ENCODE results near the gene DGAT2L6. TPM values are rescaled to one million over a fixed set of nuclear protein-coding genes. Genes with fewer than 3 reads are reported as not detected.

Gene DGAT2L6
- total RNA-seq (2022; extraction: Qiagen RNA extraction; ENCODE audit: low read depth): not detected in 5 replicates

GRCh38 chrX:70176938-70177533, at the start of gene DGAT2L6:
Gene DGAT2L6 (plus strand): TSS chrX:70177483. CDS start chrX:70177583, 100 bp downstream.

GRCh38 chrX:70133303-70134115, 43.8 kb upstream of the DGAT2L6 start, which contains the start of gene IGBP1:
Gene IGBP1 (plus strand): TSS chrX:70133447. CDS start chrX:70133948, 501 bp downstream.

GRCh38 chrX:70234355-70234754, 57.1 kb downstream of the DGAT2L6 start, which contains the start of gene AWAT1:
Gene AWAT1 (plus strand): TSS chrX:70234655. CDS start chrX:70234696, 41 bp downstream.

Other genes starting within 250 kb of the DGAT2L6 start
- gene AWAT2, start 127.5 kb upstream of the DGAT2L6 start, total RNA-seq (2022; extraction: Qiagen RNA extraction; ENCODE audit: low read depth): not detected in 5 replicates
- gene OTUD6A, start 115.0 kb upstream of the DGAT2L6 start, total RNA-seq (2022; extraction: Qiagen RNA extraction; ENCODE audit: low read depth): not detected in 5 replicates
- gene IGBP1, start 44.0 kb upstream of the DGAT2L6 start, total RNA-seq (2022; extraction: Qiagen RNA extraction; ENCODE audit: low read depth): 61.9 to 69.2 TPM (median 64.2 TPM) in 5 replicates
- not detected in 5 replicates for gene AWAT1, start 57.2 kb downstream of the DGAT2L6 start, total RNA-seq (2022; extraction: Qiagen RNA extraction; ENCODE audit: low read depth)
- gene P2RY4, start 82.7 kb downstream of the DGAT2L6 start, total RNA-seq (2022; extraction: Qiagen RNA extraction; ENCODE audit: low read depth): not detected in 5 replicates
- not detected in 5 replicates for gene ARR3, start 90.9 kb downstream of the DGAT2L6 start, total RNA-seq (2022; extraction: Qiagen RNA extraction; ENCODE audit: low read depth)
- not detected in 5 replicates for gene RAB41, start 104.7 kb downstream of the DGAT2L6 start, total RNA-seq (2022; extraction: Qiagen RNA extraction; ENCODE audit: low read depth)
- 82.1 to 95.5 TPM (median 93.4 TPM) in 5 replicates for gene PDZD11, start 112.4 kb downstream of the DGAT2L6 start, total RNA-seq (2022; extraction: Qiagen RNA extraction; ENCODE audit: low read depth)
- 24.7 to 29.6 TPM (median 27.7 TPM) in 5 replicates for gene KIF4A, start 112.6 kb downstream of the DGAT2L6 start, total RNA-seq (2022; extraction: Qiagen RNA extraction; ENCODE audit: low read depth)
- gene GDPD2, start 245.8 kb downstream of the DGAT2L6 start, total RNA-seq (2022; extraction: Qiagen RNA extraction; ENCODE audit: low read depth): 0.17 TPM in 1 of 5 replicates, not detected in the others